ENCODE data around the gene MAPKAP1.

DNA sequence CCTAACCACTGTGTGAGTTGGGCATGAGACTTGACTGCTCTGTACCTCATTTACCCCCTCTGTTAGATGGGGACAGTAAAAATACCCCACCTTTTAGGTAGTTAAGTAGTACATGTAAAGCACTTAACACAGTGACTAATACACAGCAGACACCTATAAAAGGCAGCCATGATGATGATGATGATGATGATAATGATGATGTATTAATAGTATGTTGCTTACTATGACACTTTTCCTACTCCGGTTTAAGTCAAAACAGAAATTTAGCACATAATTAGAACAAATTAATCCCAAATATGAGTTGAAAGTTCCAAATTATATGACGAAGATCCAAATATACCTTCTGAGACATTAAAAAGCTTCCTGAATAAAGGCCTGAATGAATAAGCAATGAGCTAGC, 223.3 kb downstream of the MAPKAP1 start:
- TF ChIP-seq NFIC (IDR thresholded peaks at IDR 0.05), result no peak
- TF ChIP-seq TAF1 (IDR thresholded peaks at IDR 0.05; ENCODE audit: low read depth), result no peak
- no peak for TF ChIP-seq YY1 (IDR thresholded peaks at IDR 0.05; ENCODE audit: low read depth)
- TF ChIP-seq TEAD4 (IDR thresholded peaks at IDR 0.05), result no peak
- no peak for TF ChIP-seq CREB1 (IDR thresholded peaks at IDR 0.05; ENCODE audit: low read depth)
- no peak for TF ChIP-seq CEBPB (IDR thresholded peaks at IDR 0.05)
- no peak for TF ChIP-seq RAD21 (IDR thresholded peaks at IDR 0.05; ENCODE audit: low read depth)
- TF ChIP-seq TCF12 (IDR thresholded peaks at IDR 0.05; ENCODE audit: low read depth), result no peak
- TF ChIP-seq, protein P1, sequence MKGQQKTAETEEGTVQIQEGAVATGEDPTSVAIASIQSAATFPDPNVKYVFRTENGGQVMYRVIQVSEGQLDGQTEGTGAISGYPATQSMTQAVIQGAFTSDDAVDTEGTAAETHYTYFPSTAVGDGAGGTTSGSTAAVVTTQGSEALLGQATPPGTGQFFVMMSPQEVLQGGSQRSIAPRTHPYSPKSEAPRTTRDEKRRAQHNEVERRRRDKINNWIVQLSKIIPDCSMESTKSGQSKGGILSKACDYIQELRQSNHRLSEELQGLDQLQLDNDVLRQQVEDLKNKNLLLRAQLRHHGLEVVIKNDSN (IDR thresholded peaks at IDR 0.05), result no peak
- TF ChIP-seq EP300 (IDR thresholded peaks at IDR 0.05; ENCODE audit: borderline replicate concordance), result no peak
